Smooth muscle cell of the brain vasculature (primary cell): ENCODE measurements around the gene UBN1.

Experiments
- DNase-seq: peaks from one replicate; pipeline ENCODE4 v3.0.0-alpha.2; 2012; ENCODE audit warnings: low read depth, low spot score

The UBN1 gene

GRCh38 chr16:4846901-4847773 lies at the start of gene UBN1, which contains the start of gene GLYR1:
UBN1 (plus strand) TSS chr16:4847481; CDS start chr16:4852918, 5,437 bp downstream.
GLYR1 (minus strand) TSS chr16:4847288; CDS start chr16:4847265, 23 bp downstream.
- peak; percentile 89 for DNase-seq

GRCh38 chr16:4797805-4798252 lies 49.5 kb upstream of the UBN1 start:
- DNase-seq = no peak

GRCh38 chr16:4798456-4798855 lies 48.8 kb upstream of the UBN1 start:
- DNase-seq = no peak

DNA sequence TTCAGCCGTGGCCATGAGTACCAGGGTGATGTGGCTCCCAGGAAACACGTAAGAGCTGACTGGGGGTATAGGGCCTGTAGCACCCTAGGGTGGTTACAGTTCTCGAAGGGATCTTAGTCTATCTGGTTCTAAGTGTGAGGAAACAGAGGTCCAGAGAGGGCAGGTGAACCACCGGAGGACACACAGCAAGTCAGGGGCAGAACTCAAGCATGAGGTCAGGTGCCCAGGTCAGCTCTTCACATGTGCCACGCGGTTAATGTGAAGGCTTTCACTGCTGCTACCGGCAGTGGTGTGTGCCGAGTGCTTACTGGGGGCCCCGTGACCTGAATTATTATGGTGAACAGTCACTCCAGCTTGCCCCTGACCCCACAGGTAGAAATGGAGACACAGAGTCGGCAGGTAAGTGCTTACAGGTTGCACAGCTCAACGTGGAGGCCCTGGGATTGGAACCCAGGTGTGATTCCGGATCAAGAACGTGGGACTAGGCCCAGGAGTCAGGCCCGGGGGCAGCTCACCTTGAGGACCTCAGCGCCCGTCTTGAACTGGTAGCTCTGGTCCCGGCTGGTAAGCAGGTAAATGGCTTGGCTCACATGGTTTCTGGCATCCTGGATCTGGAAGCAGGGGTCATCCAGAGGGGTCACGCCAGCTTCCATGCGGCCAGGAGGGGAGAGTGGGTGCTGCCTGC lies 48.0 kb upstream of the UBN1 start:
- DNase-seq = no peak

DNA sequence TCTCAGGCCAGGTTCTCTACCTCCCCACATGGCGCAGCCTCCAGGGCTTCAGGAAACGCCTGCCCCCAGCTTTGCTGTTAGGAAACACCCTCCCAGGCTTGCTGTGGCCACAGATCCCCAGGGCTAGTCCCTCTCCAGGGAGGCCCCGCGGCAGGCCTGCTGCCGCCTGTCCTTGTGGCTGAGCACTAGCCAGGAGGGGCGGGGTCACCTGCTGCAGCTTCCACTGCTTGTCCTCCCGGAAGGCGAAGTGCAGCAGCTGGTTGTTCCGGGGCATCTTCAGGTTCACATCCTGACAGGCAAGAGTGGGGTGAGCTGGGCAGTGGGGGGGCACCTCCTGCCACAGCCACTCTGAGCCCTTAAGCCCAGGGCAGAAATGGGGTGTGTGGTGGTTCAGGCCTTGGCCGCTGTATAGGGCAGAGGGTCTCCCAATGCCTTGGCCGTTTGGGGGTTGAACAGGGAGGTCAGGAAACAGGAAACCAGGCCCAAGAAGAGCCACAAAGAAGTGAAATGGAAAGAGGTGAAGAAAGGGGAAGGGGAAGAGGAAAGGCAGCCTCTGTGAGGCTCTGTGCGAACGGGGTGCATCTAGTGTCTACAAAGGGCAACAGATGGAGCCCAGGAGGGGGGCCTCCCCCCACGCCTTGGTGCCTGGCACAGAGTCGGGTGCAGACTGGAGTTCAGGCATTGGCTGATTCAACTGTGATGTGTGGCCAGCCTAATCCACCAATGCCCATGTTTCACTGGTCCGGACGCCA lies 46.8 kb upstream of the UBN1 start:
- DNase-seq = no peak

GRCh38 chr16:4801051-4801961 lies 46.0 kb upstream of the UBN1 start:
- DNase-seq = no peak

- no peak for DNase-seq
Measured at GRCh38 chr16:4801962-4802658, 45.2 kb upstream of the UBN1 start, which contains the start of gene ROGDI. ROGDI (minus strand) TSS chr16:4802633; CDS start chr16:4802571, 62 bp downstream.

DNA sequence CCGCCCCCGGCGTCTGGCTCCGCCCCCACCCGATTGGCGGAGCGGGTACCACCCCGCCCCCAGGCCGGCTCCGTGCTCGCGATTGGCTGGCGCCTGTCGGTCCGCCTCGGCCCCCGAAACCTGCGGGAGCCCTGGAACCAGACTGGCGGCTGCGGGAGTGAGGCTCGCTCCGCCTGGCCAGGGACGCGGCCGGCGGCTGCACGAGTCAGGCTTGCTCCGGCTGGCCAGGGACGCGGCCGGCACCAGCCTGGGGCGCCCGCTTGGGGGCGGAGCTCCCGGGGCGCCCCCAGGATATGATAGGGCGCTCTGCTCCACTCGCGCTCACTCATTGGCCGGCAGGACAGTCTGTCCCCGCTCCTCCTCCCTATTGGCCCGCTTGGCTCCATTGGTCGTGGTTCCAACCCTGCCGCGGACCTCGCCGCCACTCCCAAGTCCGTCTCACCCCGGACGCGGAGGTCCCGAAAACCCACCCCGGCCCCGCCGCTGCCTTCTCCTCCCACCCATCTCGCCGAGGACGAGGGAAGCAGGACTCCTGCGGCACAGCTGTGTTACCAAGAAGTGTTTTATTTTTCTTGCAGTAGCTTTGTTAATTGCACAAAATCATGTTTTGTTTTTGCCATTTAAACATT lies 44.5 kb upstream of the UBN1 start:
- peak; percentile 79 for DNase-seq

DNA sequence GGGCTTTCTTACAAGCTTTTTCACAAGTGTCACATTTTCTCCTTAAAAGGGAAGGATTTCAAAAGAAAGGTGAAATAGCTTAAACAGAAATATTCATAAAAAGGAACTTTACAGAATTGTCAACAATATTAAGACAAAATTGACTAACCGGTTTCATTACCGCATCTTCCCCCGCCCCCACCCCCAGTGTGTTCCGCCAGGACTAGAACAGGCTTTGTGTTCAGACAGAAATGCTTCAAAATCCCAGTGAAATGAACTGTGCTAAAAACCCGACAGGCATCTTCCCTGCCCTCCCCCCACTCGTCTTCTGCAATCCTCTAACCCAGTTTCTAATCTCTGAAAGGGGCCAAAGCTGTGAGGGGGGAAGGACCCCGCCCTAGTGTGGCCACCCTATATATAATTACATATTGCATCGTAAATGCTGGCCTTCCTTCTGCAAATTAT lies 43.9 kb upstream of the UBN1 start:
- DNase-seq = no peak

- DNase-seq = no peak
Measured at GRCh38 chr16:4803898-4804762, 43.2 kb upstream of the UBN1 start.

DNA sequence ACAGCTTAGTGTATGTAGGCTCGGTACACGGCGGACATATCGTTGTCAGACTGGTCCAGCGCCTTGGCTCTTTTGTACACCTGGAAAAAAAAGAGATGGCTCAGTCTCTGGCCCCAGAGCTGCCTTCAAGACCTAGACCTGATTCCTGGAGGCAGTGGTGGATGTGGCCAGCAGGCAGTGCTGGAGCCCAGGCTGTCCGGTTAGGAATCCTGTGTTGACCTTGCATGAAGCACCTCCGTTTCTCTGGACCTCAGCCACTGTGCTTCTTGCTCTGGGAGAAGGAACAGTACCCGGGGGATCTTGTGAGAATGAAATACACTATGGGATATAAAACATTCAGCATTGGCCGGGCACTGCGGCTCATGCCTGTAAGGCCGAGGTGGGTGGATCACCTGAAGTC lies 42.0 kb upstream of the UBN1 start:
- DNase-seq = no peak

DNA sequence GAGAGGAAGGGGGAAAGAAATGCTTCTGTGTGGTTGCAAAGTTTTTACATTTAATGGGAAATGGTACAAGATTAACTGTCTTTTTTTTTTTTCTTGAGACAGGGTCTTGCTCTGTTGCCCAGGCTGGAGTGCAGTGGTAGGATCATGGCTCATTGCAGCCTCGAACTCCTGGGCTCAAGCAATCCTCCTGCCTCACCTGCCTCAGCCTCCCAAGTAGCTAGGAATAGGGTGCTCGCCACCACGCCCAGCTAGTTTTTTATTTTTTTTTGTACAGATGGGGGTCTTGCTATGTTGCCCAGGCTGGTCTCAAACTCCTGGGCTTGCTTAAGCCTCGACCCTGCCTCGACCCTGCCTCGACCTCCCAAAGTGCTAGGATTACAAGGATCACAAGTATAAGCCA lies 41.0 kb upstream of the UBN1 start:
- DNase-seq = no peak

GRCh38 chr16:4811242-4811641 lies 36.0 kb upstream of the UBN1 start:
- no peak for DNase-seq

DNA sequence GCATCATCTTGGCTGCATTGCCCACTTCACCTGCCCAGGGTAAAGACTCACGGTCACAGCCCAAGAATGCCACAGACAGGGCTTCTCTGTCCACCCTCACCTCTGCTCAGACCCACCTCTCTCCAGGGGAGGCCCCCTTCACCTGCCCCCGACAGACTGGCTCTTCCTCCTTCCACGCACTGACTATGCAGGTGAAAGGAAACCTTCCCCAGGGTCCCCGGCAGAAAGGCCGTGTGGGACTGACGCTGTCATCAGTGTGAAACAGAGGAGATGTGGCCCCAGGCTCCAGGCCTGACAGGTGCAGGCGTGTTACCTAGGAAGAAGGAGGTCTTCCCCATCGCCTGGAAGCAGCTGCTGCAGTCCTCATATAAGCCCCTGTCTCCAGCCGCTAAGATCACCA lies 35.5 kb upstream of the UBN1 start:
- DNase-seq = no peak

GRCh38 chr16:4813251-4814003 lies 33.9 kb upstream of the UBN1 start:
- DNase-seq = no peak

DNA sequence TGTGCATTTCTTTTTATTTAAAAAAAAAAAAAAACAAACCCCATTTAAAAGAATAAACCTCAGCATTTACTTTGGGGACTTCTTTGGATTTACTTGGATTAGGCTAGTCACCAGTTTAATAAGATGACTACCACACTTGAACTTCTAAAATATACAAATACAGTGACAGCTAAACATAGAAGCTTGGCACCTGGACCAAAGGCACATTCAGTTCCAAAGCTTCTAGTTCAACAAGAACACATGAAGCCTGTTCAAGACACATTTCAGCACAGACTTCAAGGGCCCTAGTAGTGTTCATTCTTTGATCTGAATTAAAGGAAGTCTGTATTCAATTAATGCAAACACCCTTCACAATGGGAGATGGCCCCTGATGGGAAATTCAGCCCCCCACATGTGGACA lies 33.2 kb upstream of the UBN1 start:
- no peak for DNase-seq

DNA sequence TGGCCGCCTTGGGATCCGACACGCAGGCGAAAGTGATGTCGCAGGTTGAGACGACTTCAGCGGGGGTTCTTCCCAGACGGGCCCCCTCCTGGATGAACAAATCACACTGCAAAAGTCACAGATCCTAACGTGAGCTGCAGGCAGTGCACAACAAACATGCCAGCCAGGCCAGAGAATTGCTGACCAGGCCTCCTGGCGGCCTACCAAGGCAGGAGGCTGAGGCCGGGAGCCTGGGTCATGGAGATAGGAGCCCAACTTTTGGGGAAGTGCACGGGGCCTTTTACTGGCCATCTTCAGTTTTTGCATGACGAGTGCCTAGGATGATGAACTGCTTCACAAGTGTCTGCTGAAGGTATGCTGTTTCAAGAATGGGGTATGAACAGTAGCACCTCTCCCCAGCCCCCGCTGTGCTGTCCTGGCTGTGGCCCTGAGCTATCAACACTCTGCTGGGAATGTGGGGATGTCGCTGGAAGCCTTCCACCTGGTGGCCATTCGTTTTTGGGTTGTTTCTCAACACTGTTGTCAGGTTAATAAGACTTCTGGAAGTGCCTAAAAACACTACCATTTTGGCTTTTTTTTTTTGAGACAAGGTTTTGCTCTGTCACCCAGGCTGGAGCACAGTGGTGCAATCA lies 32.6 kb upstream of the UBN1 start:
- DNase-seq = no peak

DNA sequence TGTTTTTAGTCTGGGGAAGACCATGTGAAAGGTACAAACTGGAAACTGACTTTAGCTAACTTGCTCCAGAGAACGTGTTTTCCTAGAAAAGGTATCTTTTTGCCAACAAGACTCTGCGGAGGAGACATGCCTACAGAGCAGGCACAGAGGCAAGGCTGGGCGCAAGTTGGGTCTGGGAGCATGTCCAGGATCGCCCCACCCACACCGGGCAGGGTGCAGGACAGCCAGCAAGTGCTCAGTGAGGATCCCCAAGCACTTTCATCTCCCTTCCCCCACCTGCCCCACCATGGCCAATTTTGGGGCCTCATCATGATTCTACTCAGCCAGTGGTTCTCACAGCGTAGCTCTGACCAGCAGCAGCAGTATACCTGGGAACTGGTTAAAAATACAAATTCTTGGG lies 26.6 kb upstream of the UBN1 start:
- DNase-seq = no peak
